HG03108 (cell line): ENCODE measurements around the gene ARHGEF7.

ENCODE experiments used
- ATAC-seq: cut with Tn5 transposase; IDR thresholded peaks from one replicate; pipeline ENCODE4 v1.9.1; 2021; ENCODE audit warnings: moderate library complexity; ENCODE audit not compliant: unreplicated experiment

ARHGEF7 gene

DNA sequence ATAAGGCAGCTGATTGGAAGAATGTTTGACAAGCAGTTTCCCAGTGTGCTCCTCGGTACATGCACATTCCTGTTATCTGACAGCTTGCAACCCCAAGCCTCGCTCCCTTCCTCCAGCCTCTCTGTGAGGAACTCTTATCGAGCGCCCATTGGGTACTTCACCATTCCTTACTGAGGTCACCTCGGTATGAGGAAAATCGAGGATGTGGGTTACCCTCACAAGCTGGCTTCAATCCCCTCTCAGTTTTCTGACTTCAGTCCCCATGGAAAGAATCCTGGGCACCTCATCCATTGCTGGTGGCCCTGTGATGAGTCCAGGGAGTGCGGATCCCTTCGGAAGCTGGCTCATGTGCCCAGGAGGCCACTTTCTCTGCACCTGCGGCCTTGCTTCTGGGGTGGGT lies 222.6 kb downstream of the ARHGEF7 start:
- no peak for ATAC-seq

DNA sequence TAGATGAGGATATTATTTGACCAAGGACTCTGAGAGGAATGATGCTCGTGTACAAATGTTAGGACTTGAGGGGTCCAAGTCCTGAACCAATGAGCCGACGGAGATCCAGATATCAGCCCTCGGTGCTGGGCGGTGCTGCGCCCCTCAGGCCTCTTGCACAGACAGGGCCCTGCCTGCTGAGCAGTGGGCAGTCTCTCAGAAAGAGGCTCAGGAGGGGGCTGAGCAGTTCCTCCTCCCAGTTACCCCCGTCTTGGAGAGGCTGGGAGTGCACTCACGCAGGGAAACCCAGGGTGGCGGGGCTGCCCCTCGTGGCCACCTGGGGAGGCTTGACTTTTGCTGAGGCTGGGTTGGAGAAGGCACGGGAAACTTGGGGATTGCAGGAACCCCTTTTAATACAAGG lies 223.7 kb downstream of the ARHGEF7 start:
- ATAC-seq, result no peak

DNA sequence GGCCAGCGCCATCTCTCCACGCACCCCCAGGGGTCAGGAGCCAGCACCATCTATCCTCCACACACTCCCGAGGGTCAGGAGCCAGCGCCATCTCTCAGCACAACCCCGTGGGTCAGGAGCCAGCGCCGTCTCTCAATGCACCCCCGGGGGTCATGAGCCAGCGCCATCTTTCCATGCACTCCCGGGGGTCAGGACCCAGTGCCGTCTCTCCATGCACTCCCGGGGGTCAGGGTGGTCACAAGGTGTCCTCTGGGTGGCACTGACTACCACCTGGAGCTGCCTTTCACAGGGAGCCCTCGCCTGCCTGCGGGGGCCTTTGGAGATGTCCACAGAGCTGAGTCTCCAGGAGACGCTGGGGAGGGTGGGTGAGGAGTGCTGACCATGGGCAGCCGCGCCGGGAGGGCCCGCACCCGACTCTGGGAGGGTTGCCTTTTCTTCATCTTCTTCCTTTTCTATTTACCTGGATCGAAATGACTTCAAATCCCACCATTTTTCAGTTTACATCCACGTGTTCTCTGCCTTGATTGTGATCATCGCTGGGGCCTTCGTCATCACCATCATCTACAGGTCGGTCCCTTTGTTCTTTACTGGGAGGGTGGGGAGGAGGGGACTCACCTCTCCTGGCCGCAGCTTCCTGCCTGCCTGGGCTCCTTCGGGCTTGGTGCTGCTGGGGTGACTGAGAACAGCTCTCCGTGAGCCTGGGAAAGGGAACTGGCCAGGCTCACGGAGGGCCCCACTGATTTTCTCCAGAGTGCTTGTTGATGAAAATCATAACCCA lies 224.4 kb downstream of the ARHGEF7 start:
- no peak for ATAC-seq

DNA sequence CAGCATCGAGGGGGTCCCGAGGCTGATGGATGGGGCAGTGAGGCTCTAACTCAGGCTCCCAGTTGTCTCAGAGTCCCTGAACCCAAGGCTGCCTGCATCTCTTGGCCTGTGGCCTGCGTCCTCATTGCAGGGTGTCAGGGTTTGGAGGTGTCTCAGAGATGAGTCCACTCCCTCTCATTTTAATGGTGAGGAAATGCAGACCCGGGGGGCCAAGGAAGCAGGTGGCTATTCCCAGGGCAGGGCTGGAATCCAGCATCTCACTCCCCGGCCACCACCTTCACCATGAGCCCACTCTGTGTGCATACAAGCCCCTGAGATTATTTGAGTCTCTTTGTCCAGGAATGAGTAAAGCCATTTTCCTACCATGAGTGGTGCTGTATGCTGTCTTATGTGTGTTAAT lies 226.8 kb downstream of the ARHGEF7 start:
- ATAC-seq, result no peak

DNA sequence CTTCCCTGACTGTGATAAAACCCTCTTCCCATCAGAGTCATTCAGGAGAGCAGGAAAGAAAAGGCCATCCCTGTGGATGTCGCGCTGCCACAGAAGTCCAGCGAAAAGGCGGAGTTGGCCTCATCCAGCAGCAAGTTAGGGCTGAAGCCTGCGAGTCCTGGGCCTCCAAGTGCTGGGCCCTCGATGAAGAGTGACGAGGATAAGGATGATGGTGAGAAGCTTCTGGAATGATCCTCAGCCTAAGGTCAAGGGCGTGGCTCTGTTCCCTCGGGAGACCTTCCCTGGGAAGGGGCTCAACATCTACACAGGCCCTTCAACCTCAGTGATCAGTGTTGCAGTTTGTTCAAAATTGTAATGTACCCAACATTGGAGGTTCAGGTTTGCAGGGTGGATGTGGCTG lies 227.6 kb downstream of the ARHGEF7 start:
- ATAC-seq, result no peak

DNA sequence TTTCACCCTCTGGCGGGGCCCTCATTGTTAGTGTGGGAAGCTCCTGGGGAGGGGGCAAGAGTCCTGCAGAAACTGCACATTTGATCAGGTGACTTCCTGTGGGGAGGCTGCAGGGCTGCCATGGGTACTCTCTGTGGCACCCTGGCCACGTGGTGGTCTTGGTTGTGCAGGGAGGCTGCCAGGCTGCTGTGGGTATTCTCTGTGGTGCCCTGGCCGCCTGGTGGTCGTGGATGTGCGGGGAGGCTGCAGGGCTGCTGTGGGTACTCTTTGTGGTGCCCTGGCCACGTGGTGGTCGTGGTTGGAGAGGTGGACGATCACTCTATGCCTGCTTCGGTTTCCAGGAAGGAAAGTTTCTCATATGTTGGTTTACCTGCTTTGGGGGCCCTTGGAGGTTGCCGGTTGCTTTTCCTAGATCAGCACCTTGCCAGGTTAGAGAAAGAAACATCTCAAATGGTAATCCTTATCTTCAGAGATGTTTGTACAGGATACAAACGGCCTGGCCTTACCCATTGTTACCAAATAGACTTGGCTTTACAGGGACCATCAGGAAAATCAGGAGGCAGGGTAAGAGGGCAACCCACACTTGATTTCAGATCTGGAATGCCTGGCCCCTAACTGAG lies 228.2 kb downstream of the ARHGEF7 start:
- ATAC-seq, result no peak

DNA sequence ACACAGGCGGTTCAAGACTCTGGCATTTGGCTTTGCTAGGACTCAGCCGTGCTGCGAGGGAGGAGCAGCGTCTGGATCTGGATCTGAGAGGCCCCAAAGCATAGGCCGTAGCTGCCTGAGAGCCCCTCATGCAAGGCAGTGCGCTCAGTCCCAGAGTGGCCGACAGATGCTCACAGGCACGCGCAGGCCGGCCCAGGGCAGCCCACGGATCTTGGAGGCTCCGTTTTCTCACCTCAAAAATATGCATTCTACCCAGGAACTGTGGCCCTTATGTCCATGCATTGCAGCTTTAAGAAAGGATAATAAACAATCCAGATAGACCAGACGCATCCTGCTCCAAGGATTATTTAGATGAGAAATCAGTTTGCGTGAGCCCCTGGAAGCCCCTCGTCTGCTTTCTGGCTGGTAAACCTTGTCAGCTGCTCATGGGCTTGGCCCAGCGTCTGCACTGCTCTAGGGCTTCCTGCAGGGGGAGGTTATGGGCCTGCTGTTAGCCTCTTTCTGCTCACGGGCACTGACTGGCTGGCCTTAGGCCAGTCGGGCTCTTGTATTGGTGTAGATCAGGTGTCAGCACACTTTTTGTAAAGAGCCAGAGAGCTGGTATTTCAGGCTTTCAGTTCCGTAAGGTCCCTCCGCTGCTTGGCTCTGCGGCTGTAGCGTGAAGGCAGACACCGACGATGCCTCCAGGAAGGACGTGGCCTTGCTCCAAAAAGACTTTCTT lies 229.5 kb downstream of the ARHGEF7 start:
- no peak for ATAC-seq

DNA sequence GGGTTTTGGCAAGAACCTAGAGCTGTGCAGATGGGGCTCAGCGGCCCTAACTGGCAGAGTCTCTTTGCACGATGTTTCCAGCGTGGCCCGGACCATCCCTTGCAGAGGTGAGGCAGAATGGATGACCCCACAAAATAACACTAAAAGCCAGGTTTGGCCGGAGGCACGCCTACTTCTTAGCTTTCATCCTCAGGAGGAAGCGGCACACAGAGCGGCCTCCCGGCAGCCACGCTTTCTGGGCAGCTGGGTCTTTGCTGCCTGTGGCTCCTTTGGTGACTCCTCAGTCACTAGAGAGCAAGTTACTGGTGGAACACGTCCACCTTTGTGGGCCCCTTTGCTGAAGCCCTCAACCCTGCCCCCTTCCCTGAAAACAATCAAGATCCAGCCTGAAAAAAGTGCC lies 230.6 kb downstream of the ARHGEF7 start:
- no peak for ATAC-seq

DNA sequence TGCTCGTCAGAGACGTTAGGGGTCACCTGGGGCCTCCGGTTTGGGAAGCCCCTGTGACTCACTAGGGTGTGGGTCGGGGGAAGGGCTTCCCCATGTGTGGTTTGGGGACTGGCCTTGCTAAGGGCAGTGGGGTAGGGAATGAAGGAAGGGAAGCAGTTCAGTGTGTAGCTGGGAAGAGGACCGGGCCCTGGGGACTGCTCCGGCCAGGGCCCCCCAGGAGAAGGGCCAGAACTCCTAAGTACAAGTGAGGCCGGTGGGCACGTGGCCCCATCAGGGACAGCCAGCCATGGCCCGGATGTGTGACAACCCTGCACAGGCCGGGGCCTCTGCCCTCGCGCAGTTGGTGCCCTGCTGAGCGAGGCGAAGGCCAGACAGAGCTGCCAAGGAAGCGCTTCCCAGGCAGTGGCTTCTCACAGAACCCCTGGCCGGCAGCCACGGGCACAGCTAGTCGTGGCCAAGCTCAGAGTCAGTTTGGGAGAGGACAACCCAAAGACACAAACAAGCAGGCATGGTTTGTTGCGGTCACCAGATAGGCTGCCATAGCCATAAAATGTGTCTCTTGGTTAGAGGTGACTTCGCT lies 231.1 kb downstream of the ARHGEF7 start:
- no peak for ATAC-seq

DNA sequence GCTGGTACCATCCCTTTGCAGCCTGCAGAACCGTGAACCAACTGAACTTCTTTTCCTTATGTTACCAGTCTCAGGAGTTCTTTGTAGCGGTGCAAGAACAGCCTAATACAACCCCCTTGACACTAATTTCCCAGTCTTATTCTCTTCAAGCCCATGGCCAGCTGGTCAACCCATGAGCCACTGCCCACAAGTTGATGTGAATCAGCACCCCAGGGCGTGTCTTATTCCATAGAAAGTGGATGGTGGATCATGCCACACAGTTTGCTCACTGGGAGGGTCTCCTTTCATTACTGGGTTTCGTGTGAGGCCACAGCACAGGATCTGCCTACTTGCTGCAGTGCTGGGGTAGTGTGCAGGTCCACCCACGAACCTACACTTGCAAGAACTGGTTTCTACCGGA lies 232.3 kb downstream of the ARHGEF7 start:
- no peak for ATAC-seq

DNA sequence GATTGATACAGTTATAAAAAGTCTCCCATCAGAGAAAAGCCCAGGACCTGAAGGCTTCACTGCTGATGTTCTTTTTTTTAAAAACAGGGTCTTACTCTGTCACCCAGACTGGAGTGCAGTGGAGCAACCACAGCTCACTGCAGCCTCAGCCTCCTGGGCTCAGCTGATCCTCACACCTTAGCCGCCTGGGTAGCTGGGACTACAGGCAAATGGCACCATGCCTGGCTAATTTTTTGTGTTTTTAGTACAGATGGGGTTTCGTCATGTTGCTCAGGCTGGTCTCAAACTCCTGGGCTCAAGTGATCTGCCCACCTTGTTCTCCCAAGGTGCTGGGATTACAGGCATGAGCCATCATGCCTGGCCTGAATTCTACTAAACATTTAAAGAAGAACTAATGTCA lies 238.4 kb downstream of the ARHGEF7 start:
- no peak for ATAC-seq

DNA sequence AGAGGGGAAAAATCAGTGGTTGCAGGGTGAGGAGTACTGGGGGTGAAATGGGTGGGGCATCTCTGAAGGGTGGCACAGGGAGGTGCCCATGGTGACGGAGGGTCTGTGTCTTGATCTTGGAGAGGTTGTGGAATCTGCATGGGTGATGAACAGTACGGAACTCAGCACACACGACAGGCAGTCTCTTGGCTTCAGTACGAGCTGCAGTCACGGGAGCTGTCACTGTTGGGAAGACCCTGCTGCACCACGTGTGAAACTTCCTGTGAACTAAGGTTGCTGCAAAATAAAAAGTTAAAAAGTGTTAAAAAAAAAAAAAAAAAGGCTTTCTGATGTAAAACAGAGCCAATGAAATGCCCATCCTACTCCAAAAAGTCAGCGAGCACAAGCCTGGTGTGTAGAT lies 239.7 kb downstream of the ARHGEF7 start:
- no peak for ATAC-seq
